ENCODE data around the gene GPR176.

GPR176 gene

GRCh38 chr15:39781147-39781966 is 138.7 kb downstream of the GPR176 start:
- no peak for DNase-seq

- DNase-seq, result no peak
Measured at GRCh38 chr15:39778021-39778420, 142.0 kb downstream of the GPR176 start.

GRCh38 chr15:39777496-39777895 is 142.6 kb downstream of the GPR176 start:
- no peak for DNase-seq

GRCh38 chr15:39776068-39776467 is 144.0 kb downstream of the GPR176 start:
- no peak for DNase-seq

- DNase-seq, result peak; percentile 58
Measured at GRCh38 chr15:39774688-39775267, 145.3 kb downstream of the GPR176 start.

- DNase-seq, result no peak
Measured at GRCh38 chr15:39770748-39771689, 149.0 kb downstream of the GPR176 start.

- no peak for DNase-seq
Measured at GRCh38 chr15:39767921-39768320, 152.1 kb downstream of the GPR176 start.

- DNase-seq, result no peak
Measured at GRCh38 chr15:39761006-39761405, 159.1 kb downstream of the GPR176 start.

GRCh38 chr15:39756806-39757522 is 163.1 kb downstream of the GPR176 start:
- DNase-seq, result peak; percentile 50

- DNase-seq, result no peak
Measured at GRCh38 chr15:39752991-39753390, 167.1 kb downstream of the GPR176 start.

GRCh38 chr15:39752246-39752645 is 167.8 kb downstream of the GPR176 start:
- DNase-seq, result no peak

Data from activated CD4-positive, alpha-beta T cell treated with anti-CD3 and anti-CD28 coated beads, Interleukin-10, Interleukin-2, amounts not matched to agents 100 ng/mL and 50 ng/mL, durations not matched to agents 16 hours and 8 hours (primary cell).